Muscle of arm (tissue), 14 donors: ENCODE results near the gene GRIP2. TPM values are rescaled to one million over a fixed set of nuclear protein-coding genes. Genes with fewer than 3 reads are reported as not detected.

Source experiments
- DNase-seq: peaks from one replicate; pipeline ENCODE4 v3.0.0-alpha.2; 2013
- long read RNA-seq, 11 donors: transcript quantifications; one replicate each; lab custom pipeline, GENCODE V29; 2026
- polyA plus RNA-seq, 12 donors: library from polyadenylated mRNA; unstranded; fragments of 120-200 nt; gene quantifications; one replicate each; pipeline ENCODE4 v1.2.1, GENCODE V29; 2013; ENCODE audit not compliant: insufficient read length in 12 of 12

The GRIP2 gene
- polyA plus RNA-seq, result 10 to 100 TPM in 11 of 12 donors, not detected in 1; 11.8 to 39.7 (median 22.9) TPM
- long read RNA-seq, donor 1, result 0 reads
- long read RNA-seq, donor 2, partial matches to known transcripts, result 0 of 1 reads
- long read RNA-seq, donor 2, other reads (novel, unspliced or antisense), result 0 of 1 reads
- long read RNA-seq, donor 3, result 0 reads
- long read RNA-seq, donor 4, result 0 reads
- long read RNA-seq, donor 5, transcript GRIP2-201 (5 exons, 3,445 nt), result major isoform, 5 of 13 reads
- long read RNA-seq, donor 5, partial matches to known transcripts, result 8 of 13 reads
- long read RNA-seq, donor 5, other reads (novel, unspliced or antisense), result 0 of 13 reads
- long read RNA-seq, donor 6, full-length matches to known transcripts, result 6 of 6 reads
- long read RNA-seq, donor 6, partial matches to known transcripts, result 0 of 6 reads
- long read RNA-seq, donor 6, other reads (novel, unspliced or antisense), result 0 of 6 reads
- long read RNA-seq, donor 7, full-length matches to known transcripts, result 3 of 3 reads
- long read RNA-seq, donor 7, partial matches to known transcripts, result 0 of 3 reads
- long read RNA-seq, donor 7, other reads (novel, unspliced or antisense), result 0 of 3 reads
- long read RNA-seq, donor 8, full-length matches to known transcripts, result 4 of 4 reads
- long read RNA-seq, donor 8, partial matches to known transcripts, result 0 of 4 reads
- long read RNA-seq, donor 8, other reads (novel, unspliced or antisense), result 0 of 4 reads
- long read RNA-seq, donor 9, result 0 reads
- long read RNA-seq, donor 10, partial matches to known transcripts, result 0 of 2 reads
- long read RNA-seq, donor 10, other reads (novel, unspliced or antisense), result 0 of 2 reads
- long read RNA-seq, donor 11, full-length matches to known transcripts, result 3 of 3 reads
- long read RNA-seq, donor 11, partial matches to known transcripts, result 0 of 3 reads
- long read RNA-seq, donor 11, other reads (novel, unspliced or antisense), result 0 of 3 reads

DNA sequence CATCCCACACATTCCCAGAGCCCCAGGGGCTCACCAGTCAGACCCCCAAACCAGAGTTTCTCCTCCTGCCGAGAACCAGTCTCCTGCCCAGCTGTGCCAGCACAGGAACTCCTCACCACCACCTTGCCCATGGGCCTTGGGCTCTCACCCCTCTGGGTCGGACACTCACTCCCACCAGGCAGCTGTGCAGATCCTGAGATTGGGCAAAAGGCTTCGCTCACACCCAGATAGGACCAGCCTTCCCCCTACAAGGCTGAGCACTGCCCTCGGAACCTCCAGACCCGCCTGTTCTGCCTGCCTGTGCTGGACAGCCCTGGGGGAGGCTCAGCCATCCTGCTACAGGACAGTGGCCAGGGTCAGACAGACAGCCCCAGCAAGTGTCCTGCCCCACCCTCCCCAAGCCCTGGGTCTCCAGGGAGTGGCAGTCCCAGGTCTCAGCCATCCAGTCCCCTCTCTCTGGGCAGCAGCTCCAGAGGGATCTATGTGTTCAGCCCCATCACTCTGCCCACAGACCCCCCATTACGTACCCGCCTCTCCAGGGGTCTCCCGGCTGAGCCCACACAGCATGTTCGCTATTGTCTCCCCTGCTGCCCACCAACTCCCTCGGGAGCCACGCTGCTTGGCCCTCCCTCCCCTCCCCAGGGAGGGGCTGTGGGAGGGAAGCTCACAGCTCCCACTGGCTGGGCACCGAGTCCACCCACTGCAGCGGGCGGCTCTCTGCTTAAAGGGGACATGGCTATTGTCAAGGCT is at the start of gene GRIP2:
Gene GRIP2, minus strand, starts transcription at position 601 of the 750 bp plus-strand sequence. Its CDS starts 34 bp downstream, at position 567.
- DNase-seq, result no peak

DNA sequence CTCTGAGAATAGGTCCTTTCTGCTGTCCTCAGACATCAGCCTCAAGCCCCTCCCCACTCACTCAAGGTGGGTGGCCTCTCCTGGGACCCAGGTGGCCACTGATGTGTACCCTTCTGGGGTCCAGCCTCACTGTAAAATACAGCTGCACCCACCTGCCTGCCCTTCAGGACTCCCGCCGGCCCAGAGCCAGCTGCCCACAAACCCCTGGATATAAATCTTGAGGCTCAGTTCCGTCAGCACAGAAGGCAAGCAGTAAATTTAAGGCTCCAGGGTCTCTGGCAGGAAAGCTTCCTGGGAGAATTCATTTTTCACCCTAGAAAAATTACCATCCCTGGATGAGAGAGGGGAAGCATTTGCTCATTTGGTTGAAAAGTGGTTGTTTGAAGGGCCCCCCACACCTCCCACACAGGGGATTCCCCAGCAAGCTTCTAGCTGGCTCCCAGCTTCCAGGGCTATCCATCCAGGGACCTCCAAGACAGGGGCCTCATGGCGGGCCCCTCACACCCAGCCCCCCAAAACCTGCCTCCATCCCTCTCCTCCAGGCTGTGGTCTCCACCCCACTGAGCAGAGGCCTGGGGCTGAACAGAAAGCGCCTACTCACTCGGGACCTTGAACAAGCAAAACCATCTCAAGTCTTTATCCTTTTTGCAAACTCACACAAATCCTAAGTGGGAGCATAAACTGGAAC is 48.4 kb upstream of the GRIP2 start:
- no peak for DNase-seq

DNA sequence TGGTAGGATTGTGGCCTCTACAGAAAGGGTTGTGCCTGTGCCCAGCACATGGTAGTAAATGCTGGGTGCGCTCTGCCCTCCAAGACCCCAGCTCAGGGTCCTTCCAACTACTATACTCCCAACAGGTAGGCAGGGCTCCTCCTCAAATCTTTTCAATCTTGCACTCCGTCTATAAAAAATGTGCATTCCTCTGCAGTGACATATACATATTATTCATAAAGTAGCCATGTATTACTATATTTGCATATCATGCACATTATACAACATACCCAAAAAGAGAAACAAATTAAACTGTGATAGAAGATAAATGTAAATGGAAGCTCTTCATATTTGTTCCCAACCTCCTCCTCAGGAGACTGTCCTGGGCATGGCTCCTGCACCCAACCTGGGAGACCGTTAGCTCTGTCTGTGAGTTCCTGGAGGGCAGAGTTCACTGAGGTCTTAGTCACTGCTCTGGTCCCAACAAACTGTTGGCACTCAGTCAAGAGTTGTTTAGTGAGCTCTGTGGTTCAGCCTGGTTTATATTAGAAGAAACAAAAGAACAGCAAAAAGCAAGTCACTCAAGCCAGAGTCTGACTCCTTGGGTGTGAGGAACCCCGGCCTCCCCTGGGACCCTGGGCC is 47.7 kb upstream of the GRIP2 start:
- no peak for DNase-seq

DNA sequence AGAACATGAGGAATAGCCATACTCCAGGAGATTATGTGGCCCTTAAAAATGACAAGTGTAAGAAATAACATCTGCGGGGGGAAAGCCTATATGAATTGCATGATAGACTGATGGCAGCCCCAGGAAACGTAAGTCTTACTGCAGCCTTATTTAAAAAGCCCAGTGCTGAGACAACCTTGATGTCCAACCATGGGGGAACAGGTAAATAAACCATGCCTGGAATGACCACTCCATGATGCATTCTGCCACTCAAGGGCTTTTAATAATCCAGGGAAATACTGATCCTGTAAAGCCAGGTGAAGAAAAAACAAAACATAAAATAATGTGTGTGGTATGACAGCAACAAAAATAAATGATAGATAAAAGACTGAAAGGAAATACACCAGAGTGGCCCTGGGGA is 46.5 kb upstream of the GRIP2 start:
- no peak for DNase-seq

DNA sequence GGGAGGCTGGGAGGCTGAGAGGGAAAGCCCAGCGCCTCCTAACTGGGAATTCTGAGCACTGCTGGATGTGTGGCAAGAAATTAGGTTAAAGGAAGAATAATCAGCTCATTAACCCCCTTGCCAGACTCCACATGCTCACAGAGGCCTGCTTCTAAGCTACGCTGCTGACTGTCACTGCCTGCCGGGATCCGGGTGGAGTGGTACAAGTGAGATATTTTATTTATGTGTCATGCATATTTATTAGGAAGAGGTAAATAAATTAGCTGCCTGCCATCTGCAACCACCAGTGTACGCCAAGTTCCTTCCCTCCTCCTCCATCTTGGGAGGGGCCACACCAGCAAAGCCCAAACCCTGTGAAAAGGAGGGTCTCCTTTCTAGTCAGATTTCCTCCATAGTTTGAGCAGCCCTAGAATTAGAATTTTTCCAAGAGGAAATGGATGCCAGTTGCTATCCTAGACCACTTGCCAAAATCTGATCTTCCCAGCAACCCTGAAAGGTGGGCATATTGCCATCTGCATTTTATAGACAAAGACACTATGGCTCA is 43.5 kb upstream of the GRIP2 start:
- no peak for DNase-seq

DNA sequence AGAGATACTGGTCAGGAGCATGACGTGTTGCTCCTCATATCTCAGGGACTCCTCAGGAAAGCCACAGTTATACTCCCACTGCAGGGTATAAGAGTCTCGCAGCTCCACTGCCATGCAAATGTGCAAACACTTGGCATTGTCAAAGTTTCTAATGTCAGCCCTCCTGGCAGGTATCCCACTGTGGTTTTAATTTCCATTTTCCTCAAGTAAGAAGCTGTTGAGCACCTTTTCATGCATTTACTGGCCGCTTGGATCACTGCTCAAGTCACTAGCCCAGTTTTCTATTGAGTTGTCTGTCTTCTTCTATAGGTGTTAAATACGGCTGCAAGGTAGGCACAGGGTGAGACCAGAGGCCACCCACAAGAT is 41.9 kb upstream of the GRIP2 start:
- DNase-seq, result no peak

DNA sequence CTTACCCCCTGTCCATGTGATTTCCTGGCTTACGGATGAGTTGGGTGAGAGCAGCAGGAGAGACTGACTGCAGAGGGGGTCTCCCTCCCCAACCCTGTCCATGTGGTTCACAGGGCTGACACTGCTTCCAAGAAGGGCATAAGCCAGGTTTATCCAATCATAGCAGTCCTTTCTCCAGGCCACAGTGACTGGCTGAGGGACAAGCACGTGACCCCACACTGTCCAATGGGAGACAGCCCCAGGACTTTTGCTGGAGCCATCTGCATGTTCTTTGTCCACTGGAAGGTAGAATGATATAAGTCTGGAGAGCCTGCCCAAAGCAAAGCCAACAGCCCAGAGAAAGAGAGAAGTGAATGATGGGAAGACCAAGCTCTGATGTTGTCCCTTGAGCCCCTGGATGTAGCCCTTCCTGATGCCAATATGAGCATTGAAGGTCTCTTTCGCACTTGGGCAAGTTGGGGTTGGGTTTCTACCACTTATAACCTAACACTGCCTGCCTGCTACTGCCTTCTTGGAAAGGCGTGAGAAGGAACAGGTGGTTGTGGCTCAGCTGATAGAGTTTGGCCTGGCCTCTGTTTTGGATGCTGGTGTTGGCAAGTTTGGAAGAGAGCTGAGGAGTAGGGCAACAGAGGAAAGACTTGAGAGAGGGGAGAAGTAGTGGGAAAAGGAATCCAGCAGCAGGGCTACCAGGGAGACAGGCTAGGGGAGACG is 41.3 kb upstream of the GRIP2 start:
- DNase-seq, result no peak

DNA sequence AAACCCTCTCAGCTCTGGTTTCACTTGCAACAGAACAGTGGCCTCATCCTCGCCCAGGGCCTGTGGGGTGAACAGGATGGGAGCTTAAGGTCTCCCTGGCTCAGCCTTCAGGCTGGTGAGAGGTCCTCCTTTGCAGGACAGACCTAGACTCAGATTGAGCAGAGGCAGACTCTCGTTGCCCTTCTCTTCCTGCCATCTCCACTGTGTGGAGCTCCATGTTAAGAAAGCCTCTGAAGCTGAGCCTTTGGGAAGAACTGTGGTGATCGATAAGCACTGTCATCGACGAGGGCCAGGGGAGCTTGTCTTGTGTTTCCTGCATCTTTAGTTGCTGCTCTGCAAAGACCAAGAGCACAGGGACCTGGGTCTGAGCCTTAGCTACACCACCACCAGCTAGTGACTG is 37.8 kb upstream of the GRIP2 start:
- no peak for DNase-seq

DNA sequence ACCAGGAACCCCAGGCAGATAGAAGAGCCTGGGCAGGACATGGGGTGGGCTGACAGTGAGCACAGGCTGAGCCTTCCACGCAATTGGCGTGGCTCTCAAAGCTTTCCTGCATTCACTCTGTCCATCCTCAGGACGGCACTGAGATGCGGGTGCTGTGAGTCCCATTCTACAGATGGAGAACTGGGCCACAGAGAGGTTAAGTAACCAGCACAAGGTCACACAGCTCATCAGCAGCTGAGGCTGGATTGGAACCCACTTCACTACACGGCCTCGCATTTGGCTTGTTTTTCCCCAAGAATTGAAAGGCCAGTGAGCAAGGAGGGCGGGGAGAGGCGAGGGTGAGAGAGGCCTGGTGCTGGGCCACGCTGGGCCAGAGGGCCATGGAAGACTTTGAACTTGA is 36.0 kb upstream of the GRIP2 start:
- no peak for DNase-seq

DNA sequence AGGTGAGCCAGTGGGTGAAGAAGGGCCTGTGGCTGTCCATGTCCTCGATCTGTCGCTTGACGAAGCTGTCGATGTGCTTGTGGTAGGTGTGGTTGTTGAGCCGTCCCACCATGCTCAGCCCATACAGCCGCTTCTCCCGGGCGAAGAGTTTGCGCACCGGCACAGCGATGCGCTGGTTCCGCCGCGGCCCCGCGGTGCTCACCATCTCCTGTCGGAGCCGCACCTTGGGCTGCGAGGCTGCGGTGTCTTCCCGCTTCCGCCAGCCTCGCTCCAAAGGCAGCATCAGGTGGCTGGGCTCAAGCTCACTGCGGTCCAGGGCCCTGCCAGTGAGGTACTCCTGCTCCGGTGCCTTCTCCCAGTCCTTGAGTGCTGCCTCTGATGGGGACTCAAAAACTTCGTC is 34.0 kb upstream of the GRIP2 start:
- DNase-seq, result no peak

DNA sequence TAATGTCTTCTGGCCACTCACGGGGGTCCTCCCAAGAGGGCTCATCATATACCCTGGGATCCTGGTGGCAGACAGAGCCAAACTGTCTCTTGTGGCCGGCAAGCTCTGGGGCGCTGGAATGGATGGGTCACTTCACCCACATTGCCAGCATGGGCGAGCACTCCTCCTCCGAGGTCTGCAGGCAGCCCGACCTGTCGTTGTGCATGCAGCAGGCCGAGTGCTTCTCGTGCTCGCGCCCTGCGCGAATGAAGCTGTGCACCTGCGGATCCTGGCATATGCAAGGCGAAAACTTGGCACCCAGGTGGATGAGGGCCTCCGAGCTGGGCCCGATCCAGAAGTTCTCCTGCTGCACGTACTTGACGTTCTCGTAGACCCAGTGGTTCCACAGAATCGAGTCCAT is 33.6 kb upstream of the GRIP2 start:
- no peak for DNase-seq

DNA sequence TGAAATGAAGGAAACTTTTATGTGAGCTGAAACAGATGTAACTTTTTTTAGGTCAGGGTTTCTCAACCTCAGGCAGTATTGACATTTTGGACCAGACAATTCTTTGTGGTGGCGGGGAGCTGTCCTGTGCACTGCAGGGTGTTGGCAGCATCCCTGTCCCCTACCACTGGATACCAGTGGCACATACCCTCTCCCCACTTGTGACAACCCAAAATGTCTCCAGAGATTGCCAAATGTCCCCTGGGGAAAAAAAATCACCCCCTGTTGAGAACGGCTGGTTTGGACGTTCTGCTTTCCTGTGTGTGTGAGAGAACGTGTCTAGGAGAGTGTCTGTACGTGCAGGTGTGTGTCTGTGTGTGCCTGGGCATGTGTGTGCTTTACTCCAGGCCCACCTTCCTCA is 30.7 kb upstream of the GRIP2 start:
- no peak for DNase-seq

DNA sequence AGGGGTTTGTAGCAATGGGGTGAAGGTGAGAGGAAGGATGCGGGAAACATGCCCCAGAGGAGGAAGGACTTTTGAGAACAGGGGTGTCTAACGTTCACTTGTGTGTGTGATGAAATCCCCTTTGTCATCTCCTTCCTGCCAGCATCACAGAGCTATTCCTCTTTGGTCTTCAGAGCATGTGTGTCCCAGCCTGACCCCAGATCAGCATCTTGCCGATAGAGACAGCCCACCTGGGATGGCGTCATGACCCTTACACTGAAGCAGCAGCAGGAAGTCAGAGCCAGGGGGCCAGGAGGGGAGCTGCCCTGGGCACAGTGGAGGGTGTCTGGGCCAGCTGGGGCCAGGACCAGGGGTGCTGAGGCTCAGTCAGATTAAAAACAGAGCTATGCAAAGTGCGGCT is 29.9 kb upstream of the GRIP2 start:
- DNase-seq, result no peak

DNA sequence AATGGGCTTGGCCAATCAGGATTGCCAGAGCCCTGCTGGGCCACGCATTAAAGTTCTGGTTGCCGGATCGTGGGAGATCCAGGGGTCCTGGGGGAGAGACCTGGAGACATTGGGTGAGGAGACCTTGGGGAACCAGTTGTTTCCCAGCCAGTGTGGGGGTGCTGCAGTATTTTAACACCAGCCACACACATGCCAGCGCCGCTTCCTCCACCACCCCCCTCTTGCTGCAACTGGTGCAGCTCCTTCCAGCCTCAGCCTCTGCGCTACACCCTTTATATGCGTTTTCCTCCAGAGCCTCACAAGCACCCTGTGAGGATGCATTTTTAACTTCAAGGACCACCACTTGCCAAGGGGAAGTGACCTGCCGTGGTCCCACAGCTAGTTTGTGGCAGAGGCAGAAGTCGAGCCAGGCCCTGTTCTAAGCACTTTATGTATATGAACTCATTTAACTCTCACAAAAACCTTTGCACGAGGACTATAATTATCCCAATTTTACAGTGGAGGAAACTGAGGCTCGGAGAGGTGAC is 29.4 kb upstream of the GRIP2 start:
- no peak for DNase-seq

DNA sequence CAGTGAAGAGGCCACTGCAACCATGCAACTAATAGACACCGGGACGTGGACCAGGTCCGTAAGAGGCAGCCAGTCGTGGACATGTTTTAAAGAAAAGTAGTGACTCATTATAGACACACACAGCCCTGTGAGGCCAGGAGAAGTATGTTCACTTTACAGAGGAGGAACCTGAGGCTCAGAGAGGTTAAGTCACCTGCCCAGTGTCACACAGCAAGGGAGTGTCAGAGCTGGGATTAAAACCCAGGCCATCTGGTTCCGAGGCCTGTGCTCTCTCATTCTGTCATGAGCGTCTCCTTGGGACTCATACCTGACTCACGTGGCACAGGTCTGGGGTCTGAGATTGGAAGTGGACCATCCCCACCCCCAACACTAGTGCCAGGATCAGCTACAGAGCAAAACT is 28.1 kb upstream of the GRIP2 start:
- DNase-seq, result no peak

DNA sequence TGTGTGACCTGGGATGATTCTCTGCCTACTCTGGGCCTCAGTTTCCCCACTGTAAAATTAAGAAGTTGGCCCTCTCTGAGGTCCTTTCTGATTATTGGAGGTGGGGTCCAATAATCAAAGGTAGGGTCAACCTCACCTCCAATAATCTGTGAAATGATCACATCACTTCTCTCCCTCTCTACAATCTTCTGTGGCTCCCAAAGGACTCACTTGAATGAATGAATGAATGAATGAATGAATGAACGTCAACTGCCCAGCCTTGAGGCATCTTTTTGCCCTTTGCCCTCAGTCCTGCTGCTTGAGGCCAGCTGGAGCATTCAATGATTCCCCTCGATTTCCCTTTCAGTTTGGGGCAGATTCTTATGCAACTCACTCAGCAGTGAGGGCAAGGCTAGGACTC is 26.7 kb upstream of the GRIP2 start:
- no peak for DNase-seq

DNA sequence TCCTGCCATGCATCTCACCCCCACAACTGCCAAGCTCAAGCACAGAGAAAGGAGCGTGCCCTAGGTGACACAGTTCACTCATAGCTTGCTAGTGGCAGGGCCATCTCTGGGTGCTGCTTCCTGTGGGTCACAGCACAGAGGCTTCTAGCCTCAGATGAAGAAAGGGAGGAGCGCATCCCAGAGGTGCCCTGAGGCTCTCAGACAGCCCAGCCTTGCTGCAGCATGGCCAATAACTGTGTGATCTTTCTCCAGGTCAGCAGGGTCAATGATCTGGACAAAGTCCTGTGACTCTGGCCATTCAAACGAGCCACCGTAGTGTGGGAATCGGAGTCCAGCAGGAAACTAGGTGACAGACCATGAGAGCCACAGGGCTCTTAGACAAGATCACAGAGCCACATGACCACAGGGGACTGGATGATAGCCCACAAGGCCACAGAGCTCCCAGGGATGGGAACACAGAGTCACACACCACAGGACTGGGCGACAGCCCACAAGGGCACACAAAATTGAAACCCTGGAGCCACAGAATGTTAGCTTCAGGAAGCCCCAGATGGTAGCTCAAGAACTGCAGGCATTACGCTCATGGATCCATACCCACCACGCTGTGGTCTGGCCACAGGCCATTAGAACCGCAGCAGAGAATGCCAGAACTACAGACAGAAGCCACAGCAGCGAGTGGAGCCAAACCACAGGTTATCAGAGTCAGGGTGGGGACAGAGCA is 25.9 kb upstream of the GRIP2 start:
- no peak for DNase-seq

DNA sequence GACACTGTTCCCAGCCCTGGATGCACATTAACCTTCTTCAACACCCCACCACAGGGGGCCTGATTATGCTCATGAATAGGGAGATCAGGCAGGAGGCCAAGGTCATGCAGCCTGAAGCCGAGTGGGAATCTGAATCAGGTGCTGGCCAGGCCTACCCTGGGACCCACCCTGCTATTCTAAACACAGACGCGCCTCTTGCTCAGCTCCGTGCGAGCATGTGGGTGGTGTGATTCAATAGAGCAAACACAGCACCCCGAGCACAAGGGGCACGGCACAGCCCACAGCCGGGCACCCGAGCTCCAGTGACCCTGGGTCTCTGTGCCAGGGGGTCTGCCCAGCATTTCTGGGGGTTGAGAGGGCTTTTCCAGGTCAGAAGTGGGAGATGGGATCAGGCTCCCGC is 24.6 kb upstream of the GRIP2 start:
- no peak for DNase-seq

DNA sequence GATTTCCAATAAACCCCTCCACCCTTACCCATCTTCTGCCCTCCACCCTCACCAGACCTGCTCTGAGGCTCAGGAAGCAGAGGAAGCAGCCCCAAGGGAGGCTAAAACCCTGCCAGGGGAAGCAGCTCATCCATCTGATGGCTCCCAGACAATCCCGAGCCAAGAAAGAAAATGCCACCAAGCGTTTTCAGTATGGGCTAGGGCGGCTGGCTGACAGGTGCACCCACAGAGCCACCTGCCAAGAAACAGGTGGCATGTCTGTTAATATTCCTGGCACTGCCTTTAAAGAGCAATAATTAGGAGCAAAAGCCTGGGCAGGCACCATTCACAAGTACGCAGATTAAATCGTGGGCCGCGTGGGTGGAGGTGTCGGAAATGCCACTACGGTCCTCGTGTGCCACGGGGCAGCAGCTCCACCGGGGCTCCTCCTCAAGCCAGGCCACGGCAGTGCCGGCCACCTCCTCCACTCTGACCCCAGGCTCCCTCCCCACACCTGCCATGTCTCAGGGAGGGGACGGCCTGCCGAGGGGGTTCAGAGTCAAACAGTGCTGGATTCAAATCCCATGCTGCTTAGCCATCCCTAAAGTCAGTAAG is 23.9 kb upstream of the GRIP2 start:
- DNase-seq, result no peak
